Cardiac muscle cell (in vitro differentiated cells and primary cell): ENCODE results near the gene REEP1. TPM values are rescaled to one million over a fixed set of nuclear protein-coding genes. Genes with fewer than 3 reads are reported as not detected.

Source experiments
- DNase-seq, 2 donors: peaks; one replicate each; pipeline versions ENCODE4 v3.0.0 to v3.0.0-alpha.2; 2010 to 2017; ENCODE audit warnings: low read depth in 1 of 2, low spot score in 1 of 2
- H3K27ac ChIP-seq: fragments of 200-600 bp; sonication (generic); 2 replicates; pipeline ENCODE4 v1.5.1; 2016
- H3K27me3 ChIP-seq: fragments of 200-600 bp; sonication (generic); 2 replicates; pipeline ENCODE4 v1.6.0; 2016; ENCODE audit warnings: control low read depth
- H3K36me3 ChIP-seq: fragments of 200-600 bp; sonication (generic); 2 replicates; pipeline ENCODE4 v1.5.1; 2016; ENCODE audit warnings: control low read depth
- H3K4me1 ChIP-seq: fragments of 200-600 bp; sonication (generic); 2 replicates; pipeline ENCODE4 v1.8.1; 2017; ENCODE audit warnings: low read depth, mild to moderate bottlenecking, mixed run types
- H3K4me3 ChIP-seq: fragments of 200-600 bp; sonication (generic); 2 replicates; pipeline ENCODE4 v1.5.1; 2016; ENCODE audit warnings: mild to moderate bottlenecking
- H3K9me3 ChIP-seq: fragments of 200-600 bp; sonication (generic); 2 replicates; pipeline ENCODE4 v1.5.1; 2017; ENCODE audit warnings: low read depth, mild to moderate bottlenecking, control low read depth
- CTCF ChIP-seq: IDR thresholded peaks from 2 replicates; pipeline ENCODE4 v1.5.1; 2012; ENCODE audit warnings: low read depth, mild to moderate bottlenecking, low read length
- polyA plus RNA-seq: library from polyadenylated mRNA; unstranded; fragments of >200 nt; fragmentation: Nextera tagmentation; extraction: Ambion mirVana; gene quantifications from 2 replicates; pipeline ENCODE4 v1.2.1, GENCODE V29; 2016
- total RNA-seq: library from RNA; depleted of rRNA; stranded (reverse); fragments of >200 nt; gene quantifications from 2 replicates; pipeline ENCODE4 v1.2.3, GENCODE V29; 2016

Gene REEP1
- total and polyA plus RNA-seq, 2 experiments from 2014 or later = 14.6 to 19.3 TPM

- Histone ChIP-seq H3K4me3 (no peak overlapping the region), H3K27me3 (no peaks in the 10 kb centered on the region), H3K27ac (no peak overlapping the region), H3K9me3 (no peaks in the 10 kb centered on the region), H3K36me3 (no peaks in the 10 kb centered on the region), H3K4me1 (no peaks in the 10 kb centered on the region)
- peak; percentile 20 to 64 for DNase-seq
- no peak for TF ChIP-seq CTCF
Measured at GRCh38 chr2:86301009-86301408, 36.4 kb downstream of the REEP1 start.

GRCh38 chr2:86300496-86300895, 36.9 kb downstream of the REEP1 start:
- Histone ChIP-seq H3K9me3 (no peaks in the 10 kb centered on the region), H3K27ac (no peak overlapping the region), H3K36me3 (no peaks in the 10 kb centered on the region), H3K4me3 (no peak overlapping the region), H3K4me1 (no peaks in the 10 kb centered on the region), H3K27me3 (no peaks in the 10 kb centered on the region)
- DNase-seq = peak in 1 of 2 donors; percentile 48
- no peak for TF ChIP-seq CTCF

- Histone ChIP-seq H3K4me1 (peaks cover 5% of the 10 kb centered on the region), H3K9me3 (no peaks in the 10 kb centered on the region), H3K36me3 (no peaks in the 10 kb centered on the region), H3K27ac (no peak overlapping the region), H3K4me3 (no peak overlapping the region), H3K27me3 (no peaks in the 10 kb centered on the region)
- peak; percentile 32 to 37 for DNase-seq
- TF ChIP-seq CTCF = peak; percentile 39
Measured at GRCh38 chr2:86298411-86299390, 38.7 kb downstream of the REEP1 start.

- DNase-seq = no peak
Measured at GRCh38 chr2:86297382-86298147, 39.9 kb downstream of the REEP1 start.

More at GRCh38 chr2:86297382-86298147, 39.9 kb downstream of the REEP1 start:
- Histone ChIP-seq H3K27me3 (no peaks in the 10 kb centered on the region), H3K27ac (no peak overlapping the region), H3K9me3 (no peaks in the 10 kb centered on the region), H3K4me1 (peaks cover 12% of the 10 kb centered on the region), H3K36me3 (no peaks in the 10 kb centered on the region), H3K4me3 (no peak overlapping the region)
- TF ChIP-seq CTCF = peak; percentile 7
